Mesodermal cell (in vitro differentiated cells): ENCODE results near the gene KCNJ10.

Source experiments
- H3K27ac ChIP-seq: 2 replicates; pipeline ENCODE4 v1.7.0; 2013; ENCODE audit warnings: mild to moderate bottlenecking, low read depth, low read length, moderate library complexity; ENCODE audit not compliant: severe bottlenecking
- H3K36me3 ChIP-seq: 2 replicates; pipeline ENCODE4 v1.7.1; 2013; ENCODE audit warnings: mild to moderate bottlenecking, low read length, moderate library complexity; ENCODE audit not compliant: control insufficient read depth, insufficient read depth
- H3K4me1 ChIP-seq: one replicate; pipeline ENCODE4 v1.7.1; 2013; ENCODE audit warnings: mild to moderate bottlenecking, low read length; ENCODE audit not compliant: insufficient read depth, control insufficient read depth, poor library complexity, severe bottlenecking
- H3K4me3 ChIP-seq: 2 replicates; pipeline ENCODE4 v1.7.0; 2013; ENCODE audit warnings: low read length, control low read depth, mild to moderate bottlenecking; ENCODE audit not compliant: insufficient read depth, poor library complexity, severe bottlenecking; ENCODE audit errors: extremely low read depth
- H3K9me3 ChIP-seq: 2 replicates; pipeline ENCODE4 v1.7.1; 2013; ENCODE audit warnings: mild to moderate bottlenecking, low read length, moderate library complexity; ENCODE audit not compliant: control insufficient read depth
- WGBS, 2 experiments: methylation state at CpG; one replicate each; pipeline ENCODE4 v1.1.5; 2013; ENCODE audit warnings: missing lambda C conversion rate in 2 of 2; ENCODE audit not compliant: insufficient coverage in 2 of 2; 5-methylcytosine and 5-hydroxymethylcytosine counted together

Gene KCNJ10

GRCh38 chr1:159987186-159987585 lies 82.8 kb downstream of the KCNJ10 start:
- no peaks in the 10 kb centered on the region for H3K4me1 ChIP-seq
- no peaks in the 10 kb centered on the region for H3K36me3 ChIP-seq
- H3K27ac ChIP-seq = no peak overlapping the region
- H3K4me3 ChIP-seq = no peak overlapping the region
- H3K9me3 ChIP-seq = no peaks in the 10 kb centered on the region
- 84 to 92% methylated on average over 2 to 4 of the region's 4 CpGs for WGBS, 2 experiments

DNA sequence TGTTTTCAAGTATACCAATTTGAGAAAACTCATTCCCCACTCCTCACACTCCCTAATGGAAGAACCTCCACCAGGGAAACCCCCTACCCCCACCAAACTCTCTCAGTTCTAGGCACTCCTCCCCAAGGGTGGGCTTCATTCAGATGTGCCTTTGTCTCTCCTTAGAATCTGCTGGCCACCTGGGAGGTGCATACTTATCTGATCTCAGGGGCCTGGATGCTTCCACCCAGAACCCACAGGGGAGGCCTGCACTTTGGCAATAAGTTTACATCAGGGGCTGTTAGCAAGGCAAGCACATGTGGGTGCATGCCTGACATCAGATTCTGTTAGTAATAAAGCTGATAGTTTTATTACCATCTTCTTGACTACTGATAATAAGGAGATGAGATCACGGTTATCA lies 83.4 kb downstream of the KCNJ10 start:
- no peak overlapping the region for H3K27ac ChIP-seq
- 100% methylated on average over 1 of the region's 1 CpG; no CpG with 5 or more reads in 1 of the 2 experiments for WGBS, 2 experiments
- H3K4me3 ChIP-seq = no peak overlapping the region
- H3K4me1 ChIP-seq = no peaks in the 10 kb centered on the region
- H3K36me3 ChIP-seq = no peaks in the 10 kb centered on the region
- no peaks in the 10 kb centered on the region for H3K9me3 ChIP-seq

DNA sequence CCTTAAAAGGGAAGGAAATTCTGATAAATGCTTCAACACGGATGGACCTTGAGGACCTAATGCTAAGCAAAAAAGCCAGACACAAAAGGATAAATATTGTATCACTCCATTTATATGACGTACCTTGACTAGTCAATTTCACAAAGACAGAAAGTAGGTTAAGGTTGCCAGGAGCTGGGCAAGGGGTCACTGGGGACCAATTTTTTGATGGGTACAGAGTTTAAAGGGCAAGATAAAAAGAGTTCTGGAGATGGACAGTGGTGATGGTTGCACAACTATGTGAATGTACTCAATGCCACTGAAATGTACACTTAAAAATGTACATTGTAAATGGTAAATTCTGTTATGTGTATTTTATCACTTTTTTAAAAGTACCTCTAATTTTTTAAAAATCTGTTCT lies 83.9 kb downstream of the KCNJ10 start:
- no CpG with 5 or more reads among the region's 2 CpGs for WGBS, 2 experiments
- H3K36me3 ChIP-seq = no peaks in the 10 kb centered on the region

DNA sequence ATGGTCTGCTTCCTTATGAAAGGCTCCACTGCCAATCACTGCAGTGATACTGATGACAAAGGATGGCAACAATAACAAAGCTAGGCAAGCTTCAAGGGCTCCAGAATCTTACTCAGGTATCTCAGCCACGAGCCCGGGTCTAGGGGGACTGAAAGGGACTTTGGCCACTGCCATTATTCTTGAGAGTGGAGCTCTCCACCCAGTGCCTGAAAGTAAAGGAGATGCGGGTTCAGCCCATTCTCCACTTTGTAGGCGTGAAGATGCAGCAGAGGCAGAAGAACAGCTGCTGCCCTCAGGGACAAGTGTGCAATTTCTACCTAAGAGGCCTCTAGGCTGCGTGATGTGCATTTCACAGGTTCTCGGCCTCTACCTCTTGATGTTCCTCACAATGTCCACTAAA lies 84.5 kb downstream of the KCNJ10 start:
- WGBS, 2 experiments = 94 to 100% methylated on average over 4 to 5 of the region's 6 CpGs
- Histone ChIP-seq H3K4me3 (no peak overlapping the region), H3K9me3 (no peaks in the 10 kb centered on the region), H3K27ac (no peak overlapping the region), H3K4me1 (no peaks in the 10 kb centered on the region), H3K36me3 (no peaks in the 10 kb centered on the region)

More for the DNA sequence above, 83.9 kb downstream of the KCNJ10 start:
- no peaks in the 10 kb centered on the region for H3K9me3 ChIP-seq
- H3K4me1 ChIP-seq = no peaks in the 10 kb centered on the region
- no peak overlapping the region for H3K27ac ChIP-seq
- H3K4me3 ChIP-seq = no peak overlapping the region

DNA sequence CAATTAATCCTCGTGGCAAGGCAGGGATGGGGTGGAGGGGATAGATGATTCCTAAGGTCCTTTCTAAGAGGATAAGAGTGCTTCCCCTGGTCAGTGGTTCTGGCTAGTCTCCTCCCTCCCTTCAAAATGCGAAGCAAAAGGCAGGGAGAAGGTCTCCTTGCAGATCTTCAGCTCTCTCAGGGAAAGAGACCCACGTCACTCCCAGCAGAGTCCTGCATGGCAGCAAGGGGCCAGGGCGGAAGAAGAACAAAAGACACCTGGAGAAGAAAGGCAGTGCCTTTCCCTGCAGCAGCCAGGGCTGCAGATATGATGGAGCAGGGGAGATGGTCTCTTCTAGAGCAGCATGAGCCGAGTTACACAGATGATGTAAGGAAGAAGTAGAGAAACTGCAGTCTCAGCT lies 86.3 kb downstream of the KCNJ10 start:
- H3K9me3 ChIP-seq = no peaks in the 10 kb centered on the region
- H3K4me1 ChIP-seq = no peaks in the 10 kb centered on the region
- H3K4me3 ChIP-seq = no peak overlapping the region
- H3K27ac ChIP-seq = no peak overlapping the region
- 78 to 82% methylated on average over 4 of the region's 5 CpGs for WGBS, 2 experiments
- no peaks in the 10 kb centered on the region for H3K36me3 ChIP-seq

GRCh38 chr1:159982280-159982679 lies 87.7 kb downstream of the KCNJ10 start:
- WGBS, 2 experiments = 88 to 92% methylated on average over 4 to 5 of the region's 6 CpGs
- no peaks in the 10 kb centered on the region for H3K9me3 ChIP-seq
- H3K36me3 ChIP-seq = no peaks in the 10 kb centered on the region
- H3K4me1 ChIP-seq = no peaks in the 10 kb centered on the region
- no peak overlapping the region for H3K4me3 ChIP-seq
- H3K27ac ChIP-seq = no peak overlapping the region

- no peaks in the 10 kb centered on the region for H3K4me1 ChIP-seq
- H3K36me3 ChIP-seq = no peaks in the 10 kb centered on the region
- 90 to 100% methylated on average over 4 to 5 of the region's 6 CpGs for WGBS, 2 experiments
- no peak overlapping the region for H3K27ac ChIP-seq
- H3K9me3 ChIP-seq = no peaks in the 10 kb centered on the region
- H3K4me3 ChIP-seq = no peak overlapping the region
These were observed 88.5 kb downstream of the KCNJ10 start for GRCh38 chr1:159981351-159982055.

- 91 to 93% methylated on average over 4 to 6 of the region's 7 CpGs for WGBS, 2 experiments
- Histone ChIP-seq H3K27ac (no peak overlapping the region), H3K36me3 (no peaks in the 10 kb centered on the region), H3K4me3 (no peak overlapping the region), H3K9me3 (no peaks in the 10 kb centered on the region), H3K4me1 (no peaks in the 10 kb centered on the region)
These were observed 89.2 kb downstream of the KCNJ10 start for GRCh38 chr1:159980786-159981185.

DNA sequence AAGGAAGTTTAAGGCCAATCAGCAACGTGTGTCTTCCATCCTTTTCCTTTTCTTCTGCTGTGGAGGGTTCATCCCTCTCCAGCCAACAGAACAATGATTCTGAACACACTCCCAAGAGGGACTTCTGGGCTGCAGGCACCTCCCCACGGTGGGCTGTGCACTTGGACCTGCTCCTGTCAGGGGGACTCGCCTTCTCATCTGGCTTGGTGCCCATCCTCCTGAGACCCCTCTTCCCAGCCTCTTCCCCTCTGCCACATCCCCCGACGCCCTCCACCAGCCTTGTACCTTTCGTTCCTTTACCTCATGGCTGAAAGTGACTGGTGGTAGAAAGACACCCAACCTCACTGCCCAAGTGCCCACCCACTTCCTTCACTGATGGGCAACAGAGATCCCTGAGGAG lies 89.9 kb downstream of the KCNJ10 start:
- H3K4me1 ChIP-seq = no peaks in the 10 kb centered on the region
- H3K36me3 ChIP-seq = no peaks in the 10 kb centered on the region
- H3K9me3 ChIP-seq = no peaks in the 10 kb centered on the region
- no peak overlapping the region for H3K4me3 ChIP-seq
- WGBS, 2 experiments = 60 to 72% methylated on average over 2 to 3 of the region's 6 CpGs
- no peak overlapping the region for H3K27ac ChIP-seq

GRCh38 chr1:159979257-159979656 lies 90.7 kb downstream of the KCNJ10 start:
- H3K27ac ChIP-seq = no peak overlapping the region
- H3K9me3 ChIP-seq = no peaks in the 10 kb centered on the region
- H3K36me3 ChIP-seq = no peaks in the 10 kb centered on the region
- H3K4me3 ChIP-seq = no peak overlapping the region
- H3K4me1 ChIP-seq = no peaks in the 10 kb centered on the region
- 100% methylated on average over 1 of the region's 3 CpGs; no CpG with 5 or more reads in 1 of the 2 experiments for WGBS, 2 experiments

GRCh38 chr1:159978107-159978398 lies 91.9 kb downstream of the KCNJ10 start:
- Histone ChIP-seq H3K4me1 (no peaks in the 10 kb centered on the region), H3K27ac (no peak overlapping the region), H3K4me3 (no peak overlapping the region), H3K9me3 (no peaks in the 10 kb centered on the region), H3K36me3 (no peaks in the 10 kb centered on the region)
- WGBS, 2 experiments = 79 to 92% methylated on average over 2 of the region's 2 CpGs
